Neural cell (in vitro differentiated cells): ENCODE data around the gene GRIP1. TPM values are rescaled to one million over a fixed set of nuclear protein-coding genes. Genes with fewer than 3 reads are reported as not detected.

Source experiments
- H2AFZ ChIP-seq: fragments of 200-600, 300-800 bp; sonication (generic), shearing (Covaris generic); 2 replicates; pipeline ENCODE4 v1.6.0; 2014; ENCODE audit warnings: low read depth, mild to moderate bottlenecking, antibody characterized with exemption, low read length, moderate library complexity
- H3F3A ChIP-seq: fragments of 200-600 bp; shearing (Covaris generic); 2 replicates; pipeline ENCODE4 v1.6.1; 2016; ENCODE audit warnings: mild to moderate bottlenecking, moderate library complexity, mixed read lengths, antibody characterized with exemption, low read length; ENCODE audit not compliant: insufficient read depth, poor library complexity, severe bottlenecking
- H3K27ac ChIP-seq: fragments of 200-600, 300-800 bp; sonication (generic), shearing (Covaris generic); 2 replicates; pipeline ENCODE4 v1.5.1; 2014; ENCODE audit warnings: mild to moderate bottlenecking, low read length, moderate library complexity
- H3K27me3 ChIP-seq: fragments of 300-800, 200-600 bp; sonication (generic), shearing (Covaris generic); 2 replicates; pipeline ENCODE4 v1.6.0; 2014; ENCODE audit warnings: mild to moderate bottlenecking, low read depth, low read length, moderate library complexity; ENCODE audit not compliant: insufficient read depth
- H3K36me3 ChIP-seq: fragments of 300-800, 200-600 bp; sonication (generic), shearing (Covaris generic); 2 replicates; pipeline ENCODE4 v1.5.1; 2014; ENCODE audit warnings: mild to moderate bottlenecking, antibody characterized with exemption, low read length, moderate library complexity; ENCODE audit not compliant: insufficient read depth
- H3K4me2 ChIP-seq: fragments of 300-800, 200-600 bp; sonication (generic), shearing (Covaris generic); 2 replicates; pipeline ENCODE4 v1.6.0; 2014; ENCODE audit warnings: mild to moderate bottlenecking, low read length
- H3K4me3 ChIP-seq: fragments of 300-800, 200-600 bp; sonication (generic), shearing (Covaris generic); 2 replicates; pipeline ENCODE4 v1.5.1; 2014; ENCODE audit warnings: mild to moderate bottlenecking, low read length, moderate library complexity
- H3K79me2 ChIP-seq: fragments of 200-600 bp; shearing (Covaris generic); replicated peaks from 2 replicates; pipeline ENCODE4 v1.6.0; 2014; ENCODE audit warnings: mild to moderate bottlenecking, low read length, moderate library complexity; ENCODE audit not compliant: insufficient read depth
- H3K9ac ChIP-seq: fragments of 300-800, 200-600 bp; sonication (generic), shearing (Covaris generic); 2 replicates; pipeline ENCODE4 v1.6.1; 2016; ENCODE audit warnings: mild to moderate bottlenecking, low read length, mixed read lengths
- H3K9me2 ChIP-seq: fragments of 200-600 bp; shearing (Covaris generic); 2 replicates; pipeline ENCODE4 v1.6.1; 2016; ENCODE audit warnings: mild to moderate bottlenecking, low read length, mixed read lengths; ENCODE audit not compliant: insufficient read depth
- H3K9me3 ChIP-seq: fragments of 200-600, 300-800 bp; sonication (generic), shearing (Covaris generic); 2 replicates; pipeline ENCODE4 v1.6.1; 2016; ENCODE audit warnings: mild to moderate bottlenecking, mixed run types, low read length, moderate library complexity, mixed read lengths
- H4K20me1 ChIP-seq: fragments of 200-600 bp; shearing (Covaris generic); 2 replicates; pipeline ENCODE4 v1.6.1; 2016; ENCODE audit warnings: mild to moderate bottlenecking, mixed run types; ENCODE audit not compliant: insufficient read depth
- CTCF ChIP-seq: fragments of 450-650 bp; IDR thresholded peaks from 2 replicates; pipeline ENCODE4 v1.5.1; 2014; ENCODE audit warnings: antibody characterized with exemption, mild to moderate bottlenecking, moderate library complexity; ENCODE audit not compliant: poor library complexity, severe bottlenecking
- EP300 ChIP-seq: fragments of 450-650 bp; conservative IDR thresholded peaks from 2 replicates; pipeline ENCODE4 v1.6.1; 2014; ENCODE audit warnings: antibody characterized with exemption, mild to moderate bottlenecking, moderate library complexity; ENCODE audit not compliant: poor library complexity, severe bottlenecking
- EZH2 ChIP-seq: fragments of 200-600, 300-800 bp; shearing (Covaris generic), sonication (generic); IDR thresholded peaks from 2 replicates; pipeline ENCODE4 v1.6.1; 2014; ENCODE audit warnings: antibody characterized with exemption, low read length, borderline replicate concordance, mild to moderate bottlenecking; ENCODE audit not compliant: insufficient read depth, poor library complexity, severe bottlenecking
- MXI1 ChIP-seq: fragments of 450-650 bp; conservative IDR thresholded peaks from 2 replicates; pipeline ENCODE4 v1.6.1; 2014; ENCODE audit warnings: antibody characterized with exemption, mild to moderate bottlenecking; ENCODE audit not compliant: poor library complexity, severe bottlenecking
- POLR2AphosphoS5 ChIP-seq: IDR thresholded peaks from 2 replicates; pipeline ENCODE4 v1.6.1; 2012
- RAD21 ChIP-seq: fragments of 450-650 bp; conservative IDR thresholded peaks from 2 replicates; pipeline ENCODE4 v1.6.1; 2014; ENCODE audit warnings: antibody characterized with exemption, mild to moderate bottlenecking, moderate library complexity
- SMC3 ChIP-seq: fragments of 450-650 bp; conservative IDR thresholded peaks from 2 replicates; pipeline ENCODE4 v1.6.1; 2014; ENCODE audit warnings: antibody characterized with exemption, mild to moderate bottlenecking, moderate library complexity; ENCODE audit not compliant: poor library complexity
- TAF1 ChIP-seq: IDR thresholded peaks from 2 replicates; pipeline ENCODE4 v1.6.1; 2012; ENCODE audit warnings: low read depth
- polyA plus RNA-seq: library from polyadenylated mRNA; depleted of rRNA; stranded (reverse); fragments of >200 nt; gene quantifications from 2 replicates; pipeline ENCODE4 v1.2.3, GENCODE V29; 2014
- TF ChIP-seq, protein P1 (sequence below): IDR thresholded peaks from 2 replicates; pipeline ENCODE4 v1.6.1; 2012; ENCODE audit warnings: borderline replicate concordance

The GRIP1 gene
- polyA plus RNA-seq, 1 donor from 2014 or later = 41.1 TPM

GRCh38 chr12:66423266-66423665 is 255.6 kb downstream of the GRIP1 start:
- Histone ChIP-seq H3K79me2 (no peaks in the 10 kb centered on the region), H3K9ac (no peak overlapping the region), H3F3A (no peaks in the 10 kb centered on the region), H4K20me1 (no peaks in the 10 kb centered on the region), H3K9me2 (no peaks in the 10 kb centered on the region), H3K9me3 (no peaks in the 10 kb centered on the region), H3K27me3 (no peaks in the 10 kb centered on the region), H2AFZ (no peak overlapping the region), H3K4me3 (no peak overlapping the region), H3K4me2 (no peak overlapping the region), H3K36me3 (no peaks in the 10 kb centered on the region), H3K27ac (no peak overlapping the region)
- TF ChIP-seq SMC3 = no peak
- no peak for TF ChIP-seq POLR2AphosphoS5
- TF ChIP-seq, protein P1, sequence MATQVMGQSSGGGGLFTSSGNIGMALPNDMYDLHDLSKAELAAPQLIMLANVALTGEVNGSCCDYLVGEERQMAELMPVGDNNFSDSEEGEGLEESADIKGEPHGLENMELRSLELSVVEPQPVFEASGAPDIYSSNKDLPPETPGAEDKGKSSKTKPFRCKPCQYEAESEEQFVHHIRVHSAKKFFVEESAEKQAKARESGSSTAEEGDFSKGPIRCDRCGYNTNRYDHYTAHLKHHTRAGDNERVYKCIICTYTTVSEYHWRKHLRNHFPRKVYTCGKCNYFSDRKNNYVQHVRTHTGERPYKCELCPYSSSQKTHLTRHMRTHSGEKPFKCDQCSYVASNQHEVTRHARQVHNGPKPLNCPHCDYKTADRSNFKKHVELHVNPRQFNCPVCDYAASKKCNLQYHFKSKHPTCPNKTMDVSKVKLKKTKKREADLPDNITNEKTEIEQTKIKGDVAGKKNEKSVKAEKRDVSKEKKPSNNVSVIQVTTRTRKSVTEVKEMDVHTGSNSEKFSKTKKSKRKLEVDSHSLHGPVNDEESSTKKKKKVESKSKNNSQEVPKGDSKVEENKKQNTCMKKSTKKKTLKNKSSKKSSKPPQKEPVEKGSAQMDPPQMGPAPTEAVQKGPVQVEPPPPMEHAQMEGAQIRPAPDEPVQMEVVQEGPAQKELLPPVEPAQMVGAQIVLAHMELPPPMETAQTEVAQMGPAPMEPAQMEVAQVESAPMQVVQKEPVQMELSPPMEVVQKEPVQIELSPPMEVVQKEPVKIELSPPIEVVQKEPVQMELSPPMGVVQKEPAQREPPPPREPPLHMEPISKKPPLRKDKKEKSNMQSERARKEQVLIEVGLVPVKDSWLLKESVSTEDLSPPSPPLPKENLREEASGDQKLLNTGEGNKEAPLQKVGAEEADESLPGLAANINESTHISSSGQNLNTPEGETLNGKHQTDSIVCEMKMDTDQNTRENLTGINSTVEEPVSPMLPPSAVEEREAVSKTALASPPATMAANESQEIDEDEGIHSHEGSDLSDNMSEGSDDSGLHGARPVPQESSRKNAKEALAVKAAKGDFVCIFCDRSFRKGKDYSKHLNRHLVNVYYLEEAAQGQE = no peak
- no peak for TF ChIP-seq TAF1
- TF ChIP-seq CTCF = no peak
- no peak for TF ChIP-seq MXI1
- TF ChIP-seq EP300 = no peak
- TF ChIP-seq EZH2 = no peak
- TF ChIP-seq RAD21 = no peak

GRCh38 chr12:66418908-66419307 is 260.0 kb downstream of the GRIP1 start:
- Histone ChIP-seq H3K36me3 (no peaks in the 10 kb centered on the region), H4K20me1 (no peaks in the 10 kb centered on the region), H3K4me2 (no peak overlapping the region), H3K4me3 (no peak overlapping the region), H2AFZ (no peak overlapping the region), H3F3A (no peaks in the 10 kb centered on the region), H3K27me3 (no peaks in the 10 kb centered on the region), H3K9me2 (no peaks in the 10 kb centered on the region), H3K27ac (no peak overlapping the region), H3K79me2 (no peaks in the 10 kb centered on the region), H3K9ac (no peak overlapping the region), H3K9me3 (no peaks in the 10 kb centered on the region)
- TF ChIP-seq EZH2 (no peak), POLR2AphosphoS5 (no peak), RAD21 (no peak), EP300 (no peak), SMC3 (no peak), CTCF (no peak), MXI1 (no peak), TAF1 (no peak)
- TF ChIP-seq, protein P1 = no peak
